Measurements from ENCODE around the gene AEN. TPM values are rescaled to one million over a fixed set of nuclear protein-coding genes. Genes with fewer than 3 reads are reported as not detected.
A peak's percentile ranks its signal among the peaks of the same experiment; 100 is the strongest.

Gene AEN
- total RNA-seq, 1 donor from 2014 or later = 33.0 TPM

DNA sequence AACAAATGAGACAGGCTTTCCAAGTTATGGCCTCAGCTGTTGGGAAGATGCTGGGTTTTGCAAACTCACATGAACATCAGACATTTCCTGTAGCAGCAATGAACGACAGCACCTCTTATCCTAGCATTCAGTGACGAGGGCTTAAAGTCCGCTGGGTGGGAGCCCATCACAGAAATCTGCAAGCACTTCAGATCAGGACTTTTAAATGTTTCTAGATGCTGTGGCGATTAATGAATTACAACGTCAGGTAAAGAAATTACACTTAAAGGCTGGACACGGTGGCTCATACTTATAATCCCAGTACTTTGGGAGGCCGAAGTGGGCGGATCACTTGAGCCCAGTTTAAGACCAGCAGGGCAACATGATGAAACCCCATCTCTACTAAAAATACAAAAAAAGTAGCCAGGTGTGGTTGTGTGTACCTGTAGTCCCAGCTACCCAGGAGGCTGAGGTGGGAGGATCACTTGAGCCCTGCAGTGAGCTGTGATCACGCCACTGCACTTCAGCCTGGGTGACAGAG is 3.9 kb downstream of the AEN start:
- Mint-ChIP-seq H3K4me3 (no peak overlapping the region), H3K9me3 (no peaks in the 10 kb centered on the region), H3K27ac (peak overlapping the region; percentile 78), H3K36me3 (peaks cover 6% of the 10 kb centered on the region), H3K4me1 (peaks cover 41% of the 10 kb centered on the region), H3K27me3 (ENCODE audit: low read depth) (no peaks in the 10 kb centered on the region)
- TF ChIP-seq, protein P1, sequence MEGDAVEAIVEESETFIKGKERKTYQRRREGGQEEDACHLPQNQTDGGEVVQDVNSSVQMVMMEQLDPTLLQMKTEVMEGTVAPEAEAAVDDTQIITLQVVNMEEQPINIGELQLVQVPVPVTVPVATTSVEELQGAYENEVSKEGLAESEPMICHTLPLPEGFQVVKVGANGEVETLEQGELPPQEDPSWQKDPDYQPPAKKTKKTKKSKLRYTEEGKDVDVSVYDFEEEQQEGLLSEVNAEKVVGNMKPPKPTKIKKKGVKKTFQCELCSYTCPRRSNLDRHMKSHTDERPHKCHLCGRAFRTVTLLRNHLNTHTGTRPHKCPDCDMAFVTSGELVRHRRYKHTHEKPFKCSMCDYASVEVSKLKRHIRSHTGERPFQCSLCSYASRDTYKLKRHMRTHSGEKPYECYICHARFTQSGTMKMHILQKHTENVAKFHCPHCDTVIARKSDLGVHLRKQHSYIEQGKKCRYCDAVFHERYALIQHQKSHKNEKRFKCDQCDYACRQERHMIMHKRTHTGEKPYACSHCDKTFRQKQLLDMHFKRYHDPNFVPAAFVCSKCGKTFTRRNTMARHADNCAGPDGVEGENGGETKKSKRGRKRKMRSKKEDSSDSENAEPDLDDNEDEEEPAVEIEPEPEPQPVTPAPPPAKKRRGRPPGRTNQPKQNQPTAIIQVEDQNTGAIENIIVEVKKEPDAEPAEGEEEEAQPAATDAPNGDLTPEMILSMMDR (IDR thresholded peaks at IDR 0.05; ENCODE audit: unreplicated experiment) = no peak
- DNase-seq (ENCODE audit: low spot score in 2 of 2, unreplicated experiment in 2 of 2) = no peak

DNA sequence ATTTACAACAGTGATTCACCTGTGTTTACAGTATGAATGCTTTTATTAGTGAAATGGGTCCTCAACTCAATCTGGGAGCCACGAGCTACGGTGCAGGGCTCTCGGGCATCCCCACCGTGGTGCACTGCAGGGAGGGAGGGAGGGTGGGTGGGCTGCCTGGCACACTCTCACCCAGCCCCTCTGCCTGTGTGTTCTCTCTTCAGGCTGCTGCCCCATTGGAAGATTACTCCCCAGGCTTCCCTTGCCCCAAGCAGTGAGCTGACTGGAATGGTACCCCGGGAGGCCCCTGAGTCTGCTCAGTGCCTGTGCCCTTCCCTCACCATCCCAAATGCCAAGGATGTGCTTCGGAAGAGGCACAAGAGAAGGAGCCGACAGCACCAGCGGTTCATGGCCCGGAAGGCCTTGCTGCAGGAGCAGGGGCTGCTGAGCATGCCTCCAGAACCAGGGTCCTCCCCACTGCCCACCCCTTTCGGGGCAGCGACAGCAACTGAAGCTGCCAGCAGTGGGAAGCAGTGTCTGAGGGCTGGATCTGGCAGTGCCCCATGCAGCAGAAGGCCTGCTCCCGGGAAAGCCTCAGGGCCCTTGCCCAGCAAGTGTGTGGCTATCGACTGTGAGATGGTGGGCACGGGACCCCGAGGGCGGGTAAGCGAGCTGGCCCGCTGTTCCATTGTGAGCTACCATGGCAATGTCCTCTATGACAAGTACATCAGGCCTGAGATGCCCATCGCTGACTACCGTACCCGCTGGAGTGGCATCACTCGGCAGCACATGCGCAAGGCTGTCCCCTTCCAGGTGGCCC is 5.0 kb downstream of the AEN start:
- no peak for DNase-seq (ENCODE audit: low spot score in 2 of 2, unreplicated experiment in 2 of 2)
- Mint-ChIP-seq H3K27ac (no peak overlapping the region), H3K36me3 (peaks cover 7% of the 10 kb centered on the region), H3K4me1 (peaks cover 36% of the 10 kb centered on the region), H3K9me3 (no peaks in the 10 kb centered on the region), H3K4me3 (no peak overlapping the region), H3K27me3 (ENCODE audit: low read depth) (no peaks in the 10 kb centered on the region)
- TF ChIP-seq, protein P1 (IDR thresholded peaks at IDR 0.05; ENCODE audit: unreplicated experiment) = no peak

DNA sequence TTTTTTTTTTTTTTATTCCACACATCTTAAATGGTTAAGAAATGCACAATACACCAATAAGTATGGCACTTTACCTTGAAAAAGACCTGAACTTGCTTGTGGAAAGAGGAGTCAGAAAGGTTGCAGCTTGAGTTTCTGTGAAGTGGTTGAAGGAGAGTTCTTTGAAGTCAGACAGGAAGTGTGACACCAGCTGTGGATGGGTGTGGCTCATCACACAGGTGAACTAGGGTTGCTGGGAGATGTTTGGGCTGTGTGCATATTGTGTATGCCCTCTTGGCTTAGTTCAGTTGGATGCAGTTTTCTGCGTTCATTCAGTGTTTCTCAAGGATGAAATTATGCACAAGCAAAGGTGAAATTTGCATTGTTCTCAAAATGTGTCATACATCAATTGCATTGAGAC is 6.3 kb downstream of the AEN start:
- Mint-ChIP-seq H3K27me3 (ENCODE audit: low read depth) (no peaks in the 10 kb centered on the region), H3K36me3 (peaks cover 15% of the 10 kb centered on the region), H3K4me1 (peaks cover 26% of the 10 kb centered on the region), H3K27ac (no peak overlapping the region), H3K9me3 (no peaks in the 10 kb centered on the region), H3K4me3 (no peak overlapping the region)
- TF ChIP-seq, protein P1 (IDR thresholded peaks at IDR 0.05; ENCODE audit: unreplicated experiment) = no peak
- no peak for DNase-seq (ENCODE audit: low spot score in 2 of 2, unreplicated experiment in 2 of 2)

DNA sequence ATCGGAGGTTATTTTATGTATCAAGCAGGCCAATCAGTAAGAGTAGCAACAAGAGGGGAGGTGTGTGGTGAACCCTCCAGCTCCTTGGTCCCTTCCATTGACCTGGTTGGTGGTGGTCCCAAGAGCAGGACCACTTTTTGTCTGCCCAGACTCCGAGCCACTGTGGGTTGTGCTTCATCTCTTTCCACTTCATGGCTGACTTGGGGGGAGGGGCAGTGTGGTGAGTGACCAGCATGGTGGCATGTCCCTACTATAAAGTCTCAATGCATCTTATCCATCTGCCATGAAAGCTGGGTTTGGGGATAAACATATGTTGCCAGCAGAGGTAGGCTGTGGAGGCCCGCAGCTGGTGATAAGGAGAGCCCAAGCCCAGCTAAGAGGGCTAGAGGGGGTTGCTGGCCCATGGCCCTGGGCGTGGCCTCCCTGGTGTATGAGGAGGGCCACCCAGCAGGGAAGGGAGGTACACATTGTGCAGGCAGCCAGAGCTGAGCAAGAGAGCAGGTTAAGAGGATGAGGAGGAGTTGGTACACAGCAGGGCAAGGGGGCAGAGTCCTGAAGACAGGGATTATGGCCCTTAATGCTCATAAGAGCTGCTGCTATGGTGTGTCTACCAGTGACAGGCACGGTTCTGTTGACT is 7.0 kb downstream of the AEN start:
- H3K27ac Mint-ChIP-seq = no peak overlapping the region
- no peak for DNase-seq (ENCODE audit: low spot score in 2 of 2, unreplicated experiment in 2 of 2)
- TF ChIP-seq, protein P1 (IDR thresholded peaks at IDR 0.05; ENCODE audit: unreplicated experiment) = no peak

DNA sequence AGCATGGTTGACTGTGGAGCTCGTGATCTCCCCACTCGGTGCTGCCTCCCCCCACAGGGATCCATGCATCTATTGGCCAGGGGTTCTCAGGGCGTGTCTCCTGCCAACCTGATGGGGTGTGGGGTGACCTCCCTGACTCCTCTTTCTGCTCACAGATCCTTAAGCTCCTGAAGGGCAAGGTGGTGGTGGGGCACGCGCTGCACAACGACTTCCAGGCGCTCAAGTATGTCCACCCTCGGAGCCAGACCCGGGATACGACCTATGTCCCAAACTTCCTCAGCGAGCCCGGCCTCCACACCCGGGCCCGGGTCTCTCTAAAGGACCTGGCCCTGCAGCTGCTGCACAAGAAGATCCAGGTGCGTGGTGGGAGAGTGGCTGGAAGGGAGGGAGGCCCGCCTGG is 7.9 kb downstream of the AEN start:
- H3K9me3 Mint-ChIP-seq = no peaks in the 10 kb centered on the region
- peaks cover 21% of the 10 kb centered on the region for H3K36me3 Mint-ChIP-seq
- no peaks in the 10 kb centered on the region for H3K27me3 Mint-ChIP-seq (ENCODE audit: low read depth)

More for the DNA sequence above, 7.0 kb downstream of the AEN start:
- Mint-ChIP-seq H3K9me3 (no peaks in the 10 kb centered on the region), H3K4me1 (peaks cover 19% of the 10 kb centered on the region), H3K36me3 (peaks cover 19% of the 10 kb centered on the region), H3K27me3 (ENCODE audit: low read depth) (no peaks in the 10 kb centered on the region), H3K4me3 (no peak overlapping the region)

More for the DNA sequence above, 7.9 kb downstream of the AEN start:
- TF ChIP-seq, protein P1 (IDR thresholded peaks at IDR 0.05; ENCODE audit: unreplicated experiment) = no peak
- no peak for DNase-seq (ENCODE audit: low spot score in 2 of 2, unreplicated experiment in 2 of 2)
- Mint-ChIP-seq H3K4me3 (no peak overlapping the region), H3K4me1 (peaks cover 13% of the 10 kb centered on the region), H3K27ac (no peak overlapping the region)

Data from mesothelial cell of epicardium (in vitro differentiated cells).